NCI-H226 (cell line): Measurements from ENCODE around the gene MGAT5.

Experiments used
- DNase-seq: peaks from one replicate; pipeline ENCODE4 v3.0.0-alpha.2; 2015

MGAT5 gene

GRCh38 chr2:134406736-134407135, 152.9 kb downstream of the MGAT5 start:
- DNase-seq, result no peak

GRCh38 chr2:134407154-134407890, 153.4 kb downstream of the MGAT5 start:
- DNase-seq, result peak; percentile 58

- DNase-seq, result peak; percentile 30
These were observed 154.5 kb downstream of the MGAT5 start for GRCh38 chr2:134408386-134408785.

- no peak for DNase-seq
These were observed 154.9 kb downstream of the MGAT5 start for GRCh38 chr2:134408791-134409190.

GRCh38 chr2:134410006-134410405, 156.1 kb downstream of the MGAT5 start:
- no peak for DNase-seq

GRCh38 chr2:134410831-134411231, 157.0 kb downstream of the MGAT5 start:
- peak; percentile 98 for DNase-seq

- DNase-seq, result no peak
These were observed 157.5 kb downstream of the MGAT5 start for GRCh38 chr2:134411279-134411827.

- peak; percentile 48 for DNase-seq
These were observed 158.2 kb downstream of the MGAT5 start for GRCh38 chr2:134411828-134412638.

- DNase-seq, result no peak
These were observed 158.7 kb downstream of the MGAT5 start for GRCh38 chr2:134412639-134412999.

GRCh38 chr2:134413430-134413829, 159.6 kb downstream of the MGAT5 start:
- DNase-seq, result no peak

- no peak for DNase-seq
These were observed 160.0 kb downstream of the MGAT5 start for GRCh38 chr2:134413912-134414311.

- DNase-seq, result no peak
These were observed 162.1 kb downstream of the MGAT5 start for GRCh38 chr2:134416018-134416417.

- no peak for DNase-seq
These were observed 162.8 kb downstream of the MGAT5 start for GRCh38 chr2:134416637-134417036.

GRCh38 chr2:134417968-134418582, 164.2 kb downstream of the MGAT5 start:
- DNase-seq, result no peak

- no peak for DNase-seq
These were observed 166.4 kb downstream of the MGAT5 start for GRCh38 chr2:134420259-134420658.

- DNase-seq, result no peak
These were observed 167.0 kb downstream of the MGAT5 start for GRCh38 chr2:134420920-134421319.

GRCh38 chr2:134421556-134422328, 167.9 kb downstream of the MGAT5 start:
- no peak for DNase-seq

GRCh38 chr2:134425724-134426496, 172.0 kb downstream of the MGAT5 start:
- DNase-seq, result no peak

GRCh38 chr2:134426721-134427120, 172.8 kb downstream of the MGAT5 start:
- no peak for DNase-seq

- DNase-seq, result no peak
These were observed 176.0 kb downstream of the MGAT5 start for GRCh38 chr2:134429886-134430285.

- DNase-seq, result peak; percentile 11
These were observed 178.1 kb downstream of the MGAT5 start for GRCh38 chr2:134431838-134432434.
